Measurements from ENCODE around the gene DEDD.

DNA sequence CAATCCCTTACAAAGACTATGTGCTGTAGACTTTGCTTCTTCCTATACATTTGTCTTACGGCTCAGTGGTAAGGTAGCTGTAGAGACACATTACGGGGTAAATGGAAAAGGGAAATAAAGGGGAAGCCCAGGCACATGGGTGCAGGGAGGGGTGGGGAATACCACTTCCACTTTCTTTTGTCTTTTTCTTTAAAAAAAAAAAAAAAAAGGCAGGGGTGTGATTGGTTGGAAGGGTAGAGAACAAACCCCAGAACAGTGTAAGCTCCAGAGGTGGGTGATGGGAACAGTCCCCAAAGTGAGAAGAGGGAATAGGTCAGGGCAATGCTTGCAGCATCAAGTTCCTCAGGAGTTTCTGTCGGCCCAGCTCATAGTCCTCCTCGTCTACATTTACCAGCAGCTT is 10.6 kb downstream of the DEDD start:
- TF ChIP-seq, protein P1, sequence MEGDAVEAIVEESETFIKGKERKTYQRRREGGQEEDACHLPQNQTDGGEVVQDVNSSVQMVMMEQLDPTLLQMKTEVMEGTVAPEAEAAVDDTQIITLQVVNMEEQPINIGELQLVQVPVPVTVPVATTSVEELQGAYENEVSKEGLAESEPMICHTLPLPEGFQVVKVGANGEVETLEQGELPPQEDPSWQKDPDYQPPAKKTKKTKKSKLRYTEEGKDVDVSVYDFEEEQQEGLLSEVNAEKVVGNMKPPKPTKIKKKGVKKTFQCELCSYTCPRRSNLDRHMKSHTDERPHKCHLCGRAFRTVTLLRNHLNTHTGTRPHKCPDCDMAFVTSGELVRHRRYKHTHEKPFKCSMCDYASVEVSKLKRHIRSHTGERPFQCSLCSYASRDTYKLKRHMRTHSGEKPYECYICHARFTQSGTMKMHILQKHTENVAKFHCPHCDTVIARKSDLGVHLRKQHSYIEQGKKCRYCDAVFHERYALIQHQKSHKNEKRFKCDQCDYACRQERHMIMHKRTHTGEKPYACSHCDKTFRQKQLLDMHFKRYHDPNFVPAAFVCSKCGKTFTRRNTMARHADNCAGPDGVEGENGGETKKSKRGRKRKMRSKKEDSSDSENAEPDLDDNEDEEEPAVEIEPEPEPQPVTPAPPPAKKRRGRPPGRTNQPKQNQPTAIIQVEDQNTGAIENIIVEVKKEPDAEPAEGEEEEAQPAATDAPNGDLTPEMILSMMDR (conservative IDR thresholded peaks at IDR 0.05; ENCODE audit: low read depth, low read length) = no peak
- TF ChIP-seq EZH2phosphoT487 (IDR thresholded peaks at IDR 0.05; ENCODE audit: borderline replicate concordance, low read length) = no peak
- TF ChIP-seq EZH2 (IDR thresholded peaks at IDR 0.05; ENCODE audit: low read length, unreplicated experiment) = no peak

Data from PC-3 (cell line).